HUDEP-2 (cell line): ENCODE measurements around the gene LILRB2.
"Not testable (repeated sequence)": the region's sequence is repeated elsewhere in the genome, so short reads cannot be mapped to it uniquely, and the experiment has no call there.

Experiments used
- DNase-seq, 76 experiments: peaks; one replicate each; lab custom pipeline; 2025; ENCODE audit not compliant: unreplicated experiment in 76 of 76; lab: John Stamatoyannopoulos, UW

Gene LILRB2

GRCh38 chr19:54245936-54246335 lies 35.0 kb downstream of the LILRB2 start:
- no peak for DNase-seq

- DNase-seq = not testable (repeated sequence)
Observed at GRCh38 chr19:54243809-54244208, 37.1 kb downstream of the LILRB2 start.

- not testable (repeated sequence) for DNase-seq
Observed at GRCh38 chr19:54242646-54243045, 38.3 kb downstream of the LILRB2 start, which contains the start of gene LILRA6. Gene LILRA6, minus strand, starts transcription at chr19:54242790.

- DNase-seq = not testable (repeated sequence)
Observed at GRCh38 chr19:54242234-54242633, 38.7 kb downstream of the LILRB2 start.

- DNase-seq = not testable (repeated sequence)
Observed at GRCh38 chr19:54240372-54241336, 40.3 kb downstream of the LILRB2 start.

- DNase-seq = not testable (repeated sequence)
Observed at GRCh38 chr19:54239491-54240371, 41.2 kb downstream of the LILRB2 start.

- DNase-seq = no peak
Observed at GRCh38 chr19:54233941-54234340, 47.0 kb downstream of the LILRB2 start.

GRCh38 chr19:54231077-54231931 lies 49.6 kb downstream of the LILRB2 start:
- DNase-seq = peak in 75 of 76 experiments; percentile 51 to 94 (median 86)

GRCh38 chr19:54230031-54230430 lies 50.9 kb downstream of the LILRB2 start:
- DNase-seq = no peak

GRCh38 chr19:54229146-54229545 lies 51.8 kb downstream of the LILRB2 start:
- DNase-seq = no peak

- DNase-seq = not testable (repeated sequence)
Observed at GRCh38 chr19:54224619-54225018, 56.3 kb downstream of the LILRB2 start.

- DNase-seq = not testable (repeated sequence)
Observed at GRCh38 chr19:54223937-54224281, 57.0 kb downstream of the LILRB2 start.
